Measurements from ENCODE around the gene CTNND1. TPM values are rescaled to one million over a fixed set of nuclear protein-coding genes. Genes with fewer than 3 reads are reported as not detected.

CTNND1 gene
- total and polyA plus RNA-seq, 2 of the 8 experiments (the other 6 are each of a cell fraction or from before 2014, with no cell fraction given) = 91.9 to 164 TPM

- TF ChIP-seq, protein P1, sequence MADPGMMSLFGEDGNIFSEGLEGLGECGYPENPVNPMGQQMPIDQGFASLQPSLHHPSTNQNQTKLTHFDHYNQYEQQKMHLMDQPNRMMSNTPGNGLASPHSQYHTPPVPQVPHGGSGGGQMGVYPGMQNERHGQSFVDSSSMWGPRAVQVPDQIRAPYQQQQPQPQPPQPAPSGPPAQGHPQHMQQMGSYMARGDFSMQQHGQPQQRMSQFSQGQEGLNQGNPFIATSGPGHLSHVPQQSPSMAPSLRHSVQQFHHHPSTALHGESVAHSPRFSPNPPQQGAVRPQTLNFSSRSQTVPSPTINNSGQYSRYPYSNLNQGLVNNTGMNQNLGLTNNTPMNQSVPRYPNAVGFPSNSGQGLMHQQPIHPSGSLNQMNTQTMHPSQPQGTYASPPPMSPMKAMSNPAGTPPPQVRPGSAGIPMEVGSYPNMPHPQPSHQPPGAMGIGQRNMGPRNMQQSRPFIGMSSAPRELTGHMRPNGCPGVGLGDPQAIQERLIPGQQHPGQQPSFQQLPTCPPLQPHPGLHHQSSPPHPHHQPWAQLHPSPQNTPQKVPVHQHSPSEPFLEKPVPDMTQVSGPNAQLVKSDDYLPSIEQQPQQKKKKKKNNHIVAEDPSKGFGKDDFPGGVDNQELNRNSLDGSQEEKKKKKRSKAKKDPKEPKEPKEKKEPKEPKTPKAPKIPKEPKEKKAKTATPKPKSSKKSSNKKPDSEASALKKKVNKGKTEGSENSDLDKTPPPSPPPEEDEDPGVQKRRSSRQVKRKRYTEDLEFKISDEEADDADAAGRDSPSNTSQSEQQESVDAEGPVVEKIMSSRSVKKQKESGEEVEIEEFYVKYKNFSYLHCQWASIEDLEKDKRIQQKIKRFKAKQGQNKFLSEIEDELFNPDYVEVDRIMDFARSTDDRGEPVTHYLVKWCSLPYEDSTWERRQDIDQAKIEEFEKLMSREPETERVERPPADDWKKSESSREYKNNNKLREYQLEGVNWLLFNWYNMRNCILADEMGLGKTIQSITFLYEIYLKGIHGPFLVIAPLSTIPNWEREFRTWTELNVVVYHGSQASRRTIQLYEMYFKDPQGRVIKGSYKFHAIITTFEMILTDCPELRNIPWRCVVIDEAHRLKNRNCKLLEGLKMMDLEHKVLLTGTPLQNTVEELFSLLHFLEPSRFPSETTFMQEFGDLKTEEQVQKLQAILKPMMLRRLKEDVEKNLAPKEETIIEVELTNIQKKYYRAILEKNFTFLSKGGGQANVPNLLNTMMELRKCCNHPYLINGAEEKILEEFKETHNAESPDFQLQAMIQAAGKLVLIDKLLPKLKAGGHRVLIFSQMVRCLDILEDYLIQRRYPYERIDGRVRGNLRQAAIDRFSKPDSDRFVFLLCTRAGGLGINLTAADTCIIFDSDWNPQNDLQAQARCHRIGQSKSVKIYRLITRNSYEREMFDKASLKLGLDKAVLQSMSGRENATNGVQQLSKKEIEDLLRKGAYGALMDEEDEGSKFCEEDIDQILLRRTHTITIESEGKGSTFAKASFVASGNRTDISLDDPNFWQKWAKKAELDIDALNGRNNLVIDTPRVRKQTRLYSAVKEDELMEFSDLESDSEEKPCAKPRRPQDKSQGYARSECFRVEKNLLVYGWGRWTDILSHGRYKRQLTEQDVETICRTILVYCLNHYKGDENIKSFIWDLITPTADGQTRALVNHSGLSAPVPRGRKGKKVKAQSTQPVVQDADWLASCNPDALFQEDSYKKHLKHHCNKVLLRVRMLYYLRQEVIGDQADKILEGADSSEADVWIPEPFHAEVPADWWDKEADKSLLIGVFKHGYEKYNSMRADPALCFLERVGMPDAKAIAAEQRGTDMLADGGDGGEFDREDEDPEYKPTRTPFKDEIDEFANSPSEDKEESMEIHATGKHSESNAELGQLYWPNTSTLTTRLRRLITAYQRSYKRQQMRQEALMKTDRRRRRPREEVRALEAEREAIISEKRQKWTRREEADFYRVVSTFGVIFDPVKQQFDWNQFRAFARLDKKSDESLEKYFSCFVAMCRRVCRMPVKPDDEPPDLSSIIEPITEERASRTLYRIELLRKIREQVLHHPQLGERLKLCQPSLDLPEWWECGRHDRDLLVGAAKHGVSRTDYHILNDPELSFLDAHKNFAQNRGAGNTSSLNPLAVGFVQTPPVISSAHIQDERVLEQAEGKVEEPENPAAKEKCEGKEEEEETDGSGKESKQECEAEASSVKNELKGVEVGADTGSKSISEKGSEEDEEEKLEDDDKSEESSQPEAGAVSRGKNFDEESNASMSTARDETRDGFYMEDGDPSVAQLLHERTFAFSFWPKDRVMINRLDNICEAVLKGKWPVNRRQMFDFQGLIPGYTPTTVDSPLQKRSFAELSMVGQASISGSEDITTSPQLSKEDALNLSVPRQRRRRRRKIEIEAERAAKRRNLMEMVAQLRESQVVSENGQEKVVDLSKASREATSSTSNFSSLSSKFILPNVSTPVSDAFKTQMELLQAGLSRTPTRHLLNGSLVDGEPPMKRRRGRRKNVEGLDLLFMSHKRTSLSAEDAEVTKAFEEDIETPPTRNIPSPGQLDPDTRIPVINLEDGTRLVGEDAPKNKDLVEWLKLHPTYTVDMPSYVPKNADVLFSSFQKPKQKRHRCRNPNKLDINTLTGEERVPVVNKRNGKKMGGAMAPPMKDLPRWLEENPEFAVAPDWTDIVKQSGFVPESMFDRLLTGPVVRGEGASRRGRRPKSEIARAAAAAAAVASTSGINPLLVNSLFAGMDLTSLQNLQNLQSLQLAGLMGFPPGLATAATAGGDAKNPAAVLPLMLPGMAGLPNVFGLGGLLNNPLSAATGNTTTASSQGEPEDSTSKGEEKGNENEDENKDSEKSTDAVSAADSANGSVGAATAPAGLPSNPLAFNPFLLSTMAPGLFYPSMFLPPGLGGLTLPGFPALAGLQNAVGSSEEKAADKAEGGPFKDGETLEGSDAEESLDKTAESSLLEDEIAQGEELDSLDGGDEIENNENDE (IDR thresholded peaks at IDR 0.05; ENCODE audit: insufficient replicate concordance, low read length) = no peak
- TF ChIP-seq ATF2 (IDR thresholded peaks at IDR 0.05; ENCODE audit: low read length) (no peak), CREB1 (IDR thresholded peaks at IDR 0.05) (no peak), FOSL1 (IDR thresholded peaks at IDR 0.05; ENCODE audit: insufficient read depth, low read depth, low read length) (no peak), CBX8 (IDR thresholded peaks at IDR 0.05; ENCODE audit: borderline replicate concordance, low read depth, low read length) (no peak), TAF1 (IDR thresholded peaks at IDR 0.05; ENCODE audit: low read depth, low read length) (0 out of 2 replicates have a peak, but pooled peaks have one; percentile 26), POLR2A (IDR thresholded peaks at IDR 0.05; ENCODE audit: control extremely low read depth in 1 of 2, low read depth in 2 of 2, low read length in 2 of 2) (peak in 1 of 2 experiments; percentile 41; a peak in 1 of 3 replicates), HDAC6 (IDR thresholded peaks at IDR 0.05; ENCODE audit: low read depth, low read length) (no peak), RAD21 (IDR thresholded peaks at IDR 0.05 in 1 of 2, conservative IDR thresholded peaks at IDR 0.05 in 1 of 2; ENCODE audit: low read depth in 2 of 2, low read length in 2 of 2) (peak; percentile 27 to 29; a peak in 3 of 4 replicates), SP2 (IDR thresholded peaks at IDR 0.05; ENCODE audit: low read length) (no peak)
Measured at GRCh38 chr11:57763568-57763967, 2.0 kb downstream of the CTNND1 start (continued).
